H4 (cell line): ENCODE results near the gene SMIM45.

ENCODE experiments used
- DNase-seq: peaks from one replicate; pipeline ENCODE4 v3.0.0-alpha.2; 2015; ENCODE audit warnings: low spot score

The SMIM45 gene

GRCh38 chr22:41915786-41916493 lies 36.0 kb upstream of the SMIM45 start:
- no peak for DNase-seq

- no peak for DNase-seq
Observed at GRCh38 chr22:41916745-41917358, 35.1 kb upstream of the SMIM45 start.

GRCh38 chr22:41917375-41917902 lies 34.5 kb upstream of the SMIM45 start:
- no peak for DNase-seq

GRCh38 chr22:41917903-41918791 lies 33.8 kb upstream of the SMIM45 start:
- peak; percentile 44 for DNase-seq

- DNase-seq, result no peak
Observed at GRCh38 chr22:41919357-41920224, 32.4 kb upstream of the SMIM45 start.

GRCh38 chr22:41920271-41920976 lies 31.5 kb upstream of the SMIM45 start:
- DNase-seq, result no peak

- no peak for DNase-seq
Observed at GRCh38 chr22:41922328-41922727, 29.6 kb upstream of the SMIM45 start.

GRCh38 chr22:41922940-41923594 lies 28.9 kb upstream of the SMIM45 start:
- DNase-seq, result no peak

GRCh38 chr22:41923595-41924276 lies 28.2 kb upstream of the SMIM45 start:
- no peak for DNase-seq

- no peak for DNase-seq
Observed at GRCh38 chr22:41925783-41926460, 26.0 kb upstream of the SMIM45 start.

- no peak for DNase-seq
Observed at GRCh38 chr22:41927813-41928212, 24.1 kb upstream of the SMIM45 start.

GRCh38 chr22:41928593-41929417 lies 23.1 kb upstream of the SMIM45 start:
- DNase-seq, result no peak

- no peak for DNase-seq
Observed at GRCh38 chr22:41929418-41929810, 22.5 kb upstream of the SMIM45 start.

GRCh38 chr22:41931701-41932269 lies 20.2 kb upstream of the SMIM45 start:
- no peak for DNase-seq

GRCh38 chr22:41932353-41932752 lies 19.6 kb upstream of the SMIM45 start:
- DNase-seq, result no peak

- DNase-seq, result no peak
Observed at GRCh38 chr22:41933411-41934177, 18.4 kb upstream of the SMIM45 start.
